ENCODE results near the gene PPARGC1A. TPM values are rescaled to one million over a fixed set of nuclear protein-coding genes. Genes with fewer than 3 reads are reported as not detected.

The PPARGC1A gene
- total and polyA plus RNA-seq, 8 donors, result 2.7 to 12.2 (median 8.1) TPM

- DNase-seq, result no peak
Observed at GRCh38 chr4:23835774-23836478, 53.9 kb downstream of the PPARGC1A start.

GRCh38 chr4:23828779-23829178 lies 61.1 kb downstream of the PPARGC1A start:
- no peaks in the 10 kb centered on the region for H3K27me3 ChIP-seq
- 48 to 54% methylated on average over 4 of the region's 4 CpGs for WGBS, 2 donors
- no peak overlapping the region for H3K27ac ChIP-seq
- H3K36me3 ChIP-seq, result peaks cover 0 to 5% (median 0%) of the 10 kb centered on the region in 3 donors
- DNase-seq, result no peak
- FAIRE-seq, result no peak
- no peak for ATAC-seq
- TF ChIP-seq CTCF (IDR thresholded peaks at IDR 0.05), result no peak
- intact Hi-C loops (cut with DNase I), result no loop called here
- no peaks in the 10 kb centered on the region for H3K9me3 ChIP-seq
- H3K4me1 ChIP-seq, result no peaks in the 10 kb centered on the region
- no peak overlapping the region for H3K4me3 ChIP-seq

More at GRCh38 chr4:23835774-23836478, 53.9 kb downstream of the PPARGC1A start:
- Histone ChIP-seq H3K4me1 (no peaks in the 10 kb centered on the region), H3K27ac (no peak overlapping the region), H3K36me3 (no peaks in the 10 kb centered on the region), H3K27me3 (no peaks in the 10 kb centered on the region), H3K9me3 (no peaks in the 10 kb centered on the region), H3K4me3 (no peak overlapping the region)
- ATAC-seq (peak in 1 of 4 donors; percentile 22), FAIRE-seq (no peak)
- 42 to 43% methylated on average over 8 of the region's 8 CpGs for WGBS, 2 donors
- intact Hi-C loops (cut with DNase I), result no loop called here
- TF ChIP-seq CTCF (IDR thresholded peaks at IDR 0.05), result no peak

GRCh38 chr4:23828020-23828715 lies 61.7 kb downstream of the PPARGC1A start:
- Histone ChIP-seq H3K27me3 (no peaks in the 10 kb centered on the region), H3K27ac (no peak overlapping the region), H3K4me3 (no peak overlapping the region), H3K36me3 (peaks cover 0 to 5% (median 0%) of the 10 kb centered on the region in 3 donors), H3K4me1 (no peaks in the 10 kb centered on the region), H3K9me3 (no peaks in the 10 kb centered on the region)
- no peak for FAIRE-seq
- 67 to 71% methylated on average over 9 of the region's 9 CpGs for WGBS, 2 donors
- no peak for DNase-seq
- no peak for TF ChIP-seq CTCF (IDR thresholded peaks at IDR 0.05)
- ATAC-seq, result no peak
- intact Hi-C loops (cut with DNase I), result no loop called here

- WGBS, 2 donors, result 69 to 72% methylated on average over 1 of the region's 1 CpG
- Histone ChIP-seq H3K4me3 (no peak overlapping the region), H3K4me1 (no peaks in the 10 kb centered on the region), H3K27me3 (no peaks in the 10 kb centered on the region), H3K27ac (no peak overlapping the region), H3K36me3 (peaks cover 0 to 5% (median 0%) of the 10 kb centered on the region in 3 donors), H3K9me3 (no peaks in the 10 kb centered on the region)
- ATAC-seq, result no peak
- no peak for FAIRE-seq
- no peak for TF ChIP-seq CTCF (IDR thresholded peaks at IDR 0.05)
- intact Hi-C loops (cut with DNase I), result no loop called here
- no peak for DNase-seq
Observed at GRCh38 chr4:23822181-23822580, 67.7 kb downstream of the PPARGC1A start.

- no peak for FAIRE-seq
- 70 to 84% methylated on average over 1 of the region's 1 CpG for WGBS, 2 donors
- H3K4me3 ChIP-seq, result no peak overlapping the region
- no peak overlapping the region for H3K27ac ChIP-seq
- no peaks in the 10 kb centered on the region for H3K4me1 ChIP-seq
- no peaks in the 10 kb centered on the region for H3K9me3 ChIP-seq
- DNase-seq, result no peak
- TF ChIP-seq CTCF (IDR thresholded peaks at IDR 0.05), result no peak
- no peaks in the 10 kb centered on the region for H3K27me3 ChIP-seq
- peak in 2 of 4 donors; percentile 42 to 52 for ATAC-seq
- H3K36me3 ChIP-seq, result no peaks in the 10 kb centered on the region
- intact Hi-C loops (cut with DNase I), result no loop called here
Observed at GRCh38 chr4:23819041-23819511, 70.8 kb downstream of the PPARGC1A start.

Measured in pancreas (tissue), 10 donors.